Omental fat pad (tissue), 4 donors: ENCODE measurements around the gene PSMB3. TPM values are rescaled to one million over a fixed set of nuclear protein-coding genes. Genes with fewer than 3 reads are reported as not detected.
A peak's percentile ranks its signal among the peaks of the same experiment; 100 is the strongest.
"Not testable (repeated sequence)": the region's sequence is repeated elsewhere in the genome, so short reads cannot be mapped to it uniquely, and the experiment has no call there.

Experiments
- ATAC-seq: fragments of 150-250 bp; one replicate; pipeline ENCODE4 v1.9.1; 2016; ENCODE audit warnings: mild to moderate bottlenecking, moderate library complexity; ENCODE audit not compliant: low FRiP score
- DNase-seq: peaks from one replicate; pipeline ENCODE4 v3.0.0-alpha.2; 2019; ENCODE audit warnings: low spot score
- CTCF ChIP-seq, 3 donors: fragments of 450-650 bp; IDR thresholded peaks; one replicate each; pipeline ENCODE4 v1.5.1; 2016 to 2017; ENCODE audit warnings: antibody characterized with exemption in 3 of 3, mild to moderate bottlenecking in 3 of 3, moderate library complexity in 2 of 3
- total RNA-seq, 4 donors: library from RNA; depleted of rRNA; stranded (reverse); fragments of >200 nt; gene quantifications; one replicate each; pipeline ENCODE4 v1.1.0, GENCODE V29; 2016

PSMB3 gene
- total RNA-seq, 4 donors from 2014 or later, result 140 to 169 (median 155) TPM

- no peak for ATAC-seq
- TF ChIP-seq CTCF (IDR thresholded peaks at IDR 0.05), result no peak
- no peak for DNase-seq
Observed at GRCh38 chr17:38725066-38725465, 27.5 kb upstream of the PSMB3 start.

GRCh38 chr17:38726145-38726544 lies 26.4 kb upstream of the PSMB3 start:
- DNase-seq, ATAC-seq: not testable (repeated sequence)

- ATAC-seq (no peak), DNase-seq (no peak)
- no peak for TF ChIP-seq CTCF (IDR thresholded peaks at IDR 0.05)
Observed at GRCh38 chr17:38727736-38728135, 24.8 kb upstream of the PSMB3 start.

- ATAC-seq (no peak), DNase-seq (no peak)
- no peak for TF ChIP-seq CTCF (IDR thresholded peaks at IDR 0.05)
Observed at GRCh38 chr17:38728290-38728831, 24.2 kb upstream of the PSMB3 start.

GRCh38 chr17:38729368-38729885 lies 23.1 kb upstream of the PSMB3 start:
- TF ChIP-seq CTCF (IDR thresholded peaks at IDR 0.05), result no peak
- no peak for ATAC-seq
- no peak for DNase-seq

- peak in 2 of 3 donors; percentile 71 to 77 for TF ChIP-seq CTCF (IDR thresholded peaks at IDR 0.05)
- ATAC-seq, result peak; percentile 94
- DNase-seq, result no peak
Observed at GRCh38 chr17:38729886-38730525, 22.5 kb upstream of the PSMB3 start, which contains the start of gene CISD3. Gene CISD3, plus strand, starts transcription at chr17:38730341. Its CDS starts 18 bp downstream, at chr17:38730359.

GRCh38 chr17:38730526-38731379 lies 21.8 kb upstream of the PSMB3 start:
- peak; percentile 22 for ATAC-seq
- TF ChIP-seq CTCF (IDR thresholded peaks at IDR 0.05), result no peak
- no peak for DNase-seq
